HG02885 (cell line): ENCODE measurements around the gene METTL13.
A peak's percentile ranks its signal among the peaks of the same experiment; 100 is the strongest.

Experiments used
- ATAC-seq: cut with Tn5 transposase; IDR thresholded peaks from one replicate; pipeline ENCODE4 v1.9.1; 2021; ENCODE audit warnings: mild to moderate bottlenecking; ENCODE audit not compliant: unreplicated experiment, poor library complexity

Gene METTL13

DNA sequence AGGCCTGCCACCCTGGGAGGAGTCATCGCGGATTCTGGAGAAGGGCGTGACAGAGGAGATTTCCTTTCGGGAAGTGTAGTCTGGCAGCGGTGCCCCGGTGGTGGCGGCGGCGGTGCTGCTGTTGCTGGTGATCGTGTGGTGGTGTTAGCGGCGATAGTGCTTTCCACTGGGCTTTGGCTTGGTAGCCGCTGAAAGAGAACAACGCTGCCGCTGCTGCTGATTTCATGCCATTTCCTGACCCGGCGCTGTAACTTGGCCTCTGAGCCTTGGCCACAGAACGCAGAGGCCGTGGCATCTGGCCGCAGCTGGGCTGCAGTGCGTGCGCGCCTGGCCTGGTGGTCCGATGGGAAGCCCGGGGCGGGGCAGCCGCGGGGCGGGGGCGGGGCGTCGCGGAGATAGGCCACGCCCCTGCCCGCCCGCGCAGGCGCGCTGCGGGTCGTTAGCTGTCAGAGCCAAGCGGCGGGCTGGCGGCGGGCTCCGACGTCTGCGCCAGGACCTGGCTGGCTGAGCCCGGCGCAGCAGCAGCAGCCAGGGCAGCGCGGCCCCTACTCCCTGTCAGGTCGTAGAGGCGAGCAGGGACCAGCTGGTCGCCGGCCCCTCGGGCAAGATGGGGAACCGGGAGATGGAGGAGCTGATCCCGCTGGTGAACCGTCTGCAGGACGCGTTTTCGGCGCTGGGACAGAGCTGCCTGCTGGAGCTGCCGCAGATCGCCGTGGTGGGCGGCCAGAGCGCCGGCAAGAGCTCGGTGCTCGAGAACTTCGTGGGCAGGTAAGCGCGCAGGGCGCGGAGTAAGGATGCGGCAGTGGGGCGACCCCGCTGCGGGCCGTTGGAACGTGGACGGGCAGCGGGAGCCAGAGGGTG, 59.8 kb downstream of the METTL13 start, which contains the start of gene DNM3:
Gene DNM3, plus strand, starts transcription at position 449 of the 861 bp plus-strand sequence. Its CDS starts 159 bp downstream, at position 608.
- ATAC-seq = peak; percentile 94

DNA sequence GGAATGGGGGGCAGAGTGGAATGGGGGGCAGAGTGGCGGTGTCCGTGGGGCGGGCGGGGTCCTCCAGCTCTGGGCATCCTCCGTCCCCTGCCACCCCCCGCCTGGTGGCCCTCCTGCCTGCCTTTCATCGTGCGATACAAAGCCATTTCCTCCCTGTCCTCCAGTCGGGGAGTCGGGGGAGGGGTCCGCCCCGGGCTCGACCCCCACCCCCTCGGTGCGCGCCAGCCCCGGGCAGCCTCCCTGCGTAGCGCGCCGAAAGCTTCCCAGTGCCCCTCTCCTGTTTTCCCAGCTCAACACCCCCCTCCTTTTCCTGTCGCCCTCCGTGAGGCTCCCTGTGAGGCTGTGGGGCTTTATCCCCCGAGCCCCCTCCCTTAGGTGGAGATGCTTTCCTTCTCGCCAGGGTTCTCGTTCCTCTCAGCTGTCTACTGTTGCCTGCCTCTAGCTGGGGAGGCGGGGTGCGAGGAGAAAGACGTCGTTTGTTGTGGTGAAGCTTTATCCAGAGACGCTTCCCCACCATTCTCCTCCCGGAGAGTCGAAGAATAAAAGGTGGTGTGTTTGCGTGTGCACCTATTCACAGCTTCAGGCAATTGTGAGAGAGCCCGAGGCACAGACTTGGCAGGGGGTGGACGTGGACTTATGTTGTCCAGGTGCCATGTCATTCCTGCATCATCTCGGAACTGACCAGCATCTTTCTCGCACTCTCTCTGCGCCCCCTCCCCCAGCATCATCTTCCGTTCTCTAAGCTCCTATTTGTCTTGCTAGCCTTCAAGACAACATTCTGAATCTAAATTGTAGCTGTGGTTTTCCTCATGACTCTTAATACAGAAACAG, 60.7 kb downstream of the METTL13 start:
- ATAC-seq = no peak

DNA sequence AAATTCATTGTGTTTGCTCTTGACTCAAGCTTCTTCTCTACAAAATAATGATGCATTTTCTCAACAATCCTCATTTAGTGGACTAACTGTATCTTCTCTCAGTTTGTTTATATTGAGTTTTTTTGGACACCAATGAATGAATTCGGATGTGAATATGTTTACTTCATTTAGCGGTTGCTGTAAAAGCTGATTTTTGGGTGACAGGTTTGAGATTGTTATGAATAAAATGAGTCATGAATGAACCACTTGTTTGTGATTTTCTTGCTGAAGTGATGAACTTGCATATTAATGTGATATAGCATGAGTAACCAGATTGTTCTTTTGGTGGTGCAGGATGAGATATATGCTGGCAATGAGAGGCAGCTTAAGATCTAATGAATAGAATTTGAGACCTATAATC, 62.9 kb downstream of the METTL13 start:
- ATAC-seq = no peak

DNA sequence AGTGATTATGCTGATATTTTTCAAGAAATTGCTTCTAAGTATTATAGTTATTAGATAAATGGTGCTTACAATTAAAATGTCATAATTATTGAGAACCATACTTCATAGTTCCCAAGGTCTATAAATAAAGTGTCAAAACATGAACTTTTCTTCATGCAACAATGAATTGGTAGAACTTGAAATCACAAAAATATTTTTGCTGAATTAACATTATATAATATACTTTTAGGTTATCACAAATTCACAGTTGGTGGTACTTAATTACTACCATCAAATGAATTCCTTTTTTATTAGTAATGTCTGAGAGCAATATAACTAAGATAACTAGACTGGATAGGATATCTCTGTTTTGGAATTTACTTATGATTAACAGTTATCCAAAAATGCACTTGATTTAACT, 64.5 kb downstream of the METTL13 start:
- no peak for ATAC-seq
